ENCODE measurements around the gene KRTAP11-1.

The KRTAP11-1 gene

DNA sequence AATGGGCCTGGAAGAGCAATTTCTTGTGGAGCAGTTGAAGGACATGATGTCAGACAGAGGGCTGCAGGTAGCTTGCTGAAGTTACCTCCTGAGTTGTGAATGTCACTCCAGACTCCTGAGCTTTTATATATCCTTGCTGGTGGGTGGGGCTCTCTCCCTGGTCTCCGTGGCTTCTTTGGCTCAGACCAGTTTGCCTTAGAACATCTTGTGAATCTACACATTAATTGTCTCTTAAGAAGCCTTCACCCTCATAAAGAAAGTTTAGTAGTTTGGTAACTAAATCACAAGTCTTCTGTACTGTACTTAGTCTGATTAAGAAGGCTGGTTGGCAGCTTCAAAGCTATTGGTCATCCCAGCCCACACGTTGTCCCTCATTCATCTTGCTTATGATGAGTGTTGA, at the start of gene KRTAP11-1:
Gene KRTAP11-1, minus strand, starts transcription at position 101 of the 400 bp plus-strand sequence. Its CDS starts 56 bp downstream, at position 45.
- Mint-ChIP-seq H3K4me1 (ENCODE audit: low read depth) (no peaks in the 10 kb centered on the region), H3K36me3 (ENCODE audit: low read depth) (no peaks in the 10 kb centered on the region), H3K27me3 (peaks cover 24% of the 10 kb centered on the region), H3K27ac (no peak within 1 kb of the TSS), H3K9me3 (no peaks in the 10 kb centered on the region), H3K4me3 (no peak within 1 kb of the TSS)
- no peak for DNase-seq

- Mint-ChIP-seq H3K9me3 (peaks cover 15% of the 10 kb centered on the region), H3K4me1 (ENCODE audit: low read depth) (no peaks in the 10 kb centered on the region), H3K36me3 (ENCODE audit: low read depth) (no peaks in the 10 kb centered on the region), H3K27me3 (peaks cover 19% of the 10 kb centered on the region), H3K27ac (no peak overlapping the region), H3K4me3 (no peak overlapping the region)
- DNase-seq = no peak
These were observed 42.8 kb upstream of the KRTAP11-1 start for GRCh38 chr21:30924146-30924700.

DNA sequence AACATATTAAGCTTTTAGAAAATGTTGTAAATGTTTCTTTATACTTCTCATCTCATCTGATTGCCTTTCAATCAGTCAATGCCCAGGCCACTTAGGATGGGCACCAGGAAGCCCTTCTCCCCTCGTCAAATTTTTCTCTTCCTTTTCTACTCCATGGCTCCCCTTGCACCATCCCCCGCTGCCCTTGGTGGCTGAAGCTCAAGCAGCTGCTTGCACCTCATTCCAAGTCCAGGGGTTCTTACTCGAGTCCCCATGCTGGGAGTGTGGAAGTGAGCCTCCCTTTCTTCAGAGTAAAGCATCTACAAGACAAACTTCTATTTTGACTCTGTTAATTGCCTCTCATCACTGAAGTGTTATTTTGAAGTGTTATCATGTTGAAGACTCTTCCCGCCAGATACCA, 39.7 kb upstream of the KRTAP11-1 start:
- peaks cover under 1% of the 10 kb centered on the region for H3K9me3 Mint-ChIP-seq
- peaks cover 19% of the 10 kb centered on the region for H3K27me3 Mint-ChIP-seq
- no peak overlapping the region for H3K4me3 Mint-ChIP-seq
- H3K4me1 Mint-ChIP-seq (ENCODE audit: low read depth) = no peaks in the 10 kb centered on the region
- no peak overlapping the region for H3K27ac Mint-ChIP-seq
- H3K36me3 Mint-ChIP-seq (ENCODE audit: low read depth) = no peaks in the 10 kb centered on the region
- DNase-seq = no peak

DNA sequence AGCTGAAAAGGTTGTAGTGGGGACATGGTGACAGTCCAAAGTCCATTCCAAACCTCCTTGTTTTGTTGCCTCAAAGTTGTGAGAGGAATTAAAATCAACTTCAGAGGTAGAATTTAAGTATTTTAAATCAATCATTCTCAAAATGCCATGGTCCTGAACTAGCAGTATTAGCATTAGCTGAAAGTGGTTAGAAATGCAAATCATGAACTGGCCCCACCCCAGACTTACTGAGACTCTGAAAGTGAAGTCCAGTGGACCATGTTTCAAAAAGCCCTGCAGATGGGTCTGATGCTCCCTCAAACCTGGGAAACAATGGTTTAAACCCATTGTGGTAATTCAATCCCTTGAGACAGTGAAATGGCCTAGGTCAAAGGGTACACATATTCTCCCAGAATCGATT, 36.2 kb upstream of the KRTAP11-1 start:
- Mint-ChIP-seq H3K27me3 (peaks cover 25% of the 10 kb centered on the region), H3K4me1 (ENCODE audit: low read depth) (no peaks in the 10 kb centered on the region), H3K9me3 (no peaks in the 10 kb centered on the region), H3K4me3 (no peak overlapping the region), H3K27ac (no peak overlapping the region), H3K36me3 (ENCODE audit: low read depth) (no peaks in the 10 kb centered on the region)
- DNase-seq = no peak

GRCh38 chr21:30900881-30901280, 19.5 kb upstream of the KRTAP11-1 start:
- H3K36me3 Mint-ChIP-seq (ENCODE audit: low read depth) = no peaks in the 10 kb centered on the region
- no peak overlapping the region for H3K27ac Mint-ChIP-seq
- H3K27me3 Mint-ChIP-seq = peaks cover 38% of the 10 kb centered on the region
- no peaks in the 10 kb centered on the region for H3K9me3 Mint-ChIP-seq
- no peak overlapping the region for H3K4me3 Mint-ChIP-seq
- H3K4me1 Mint-ChIP-seq (ENCODE audit: low read depth) = no peaks in the 10 kb centered on the region
- no peak for DNase-seq

GRCh38 chr21:30882866-30883597, 1.7 kb upstream of the KRTAP11-1 start:
- Mint-ChIP-seq H3K27me3 (peaks cover 13% of the 10 kb centered on the region), H3K9me3 (no peaks in the 10 kb centered on the region), H3K36me3 (ENCODE audit: low read depth) (no peaks in the 10 kb centered on the region), H3K4me1 (ENCODE audit: low read depth) (no peaks in the 10 kb centered on the region), H3K27ac (no peak overlapping the region), H3K4me3 (no peak overlapping the region)
- no peak for DNase-seq

DNA sequence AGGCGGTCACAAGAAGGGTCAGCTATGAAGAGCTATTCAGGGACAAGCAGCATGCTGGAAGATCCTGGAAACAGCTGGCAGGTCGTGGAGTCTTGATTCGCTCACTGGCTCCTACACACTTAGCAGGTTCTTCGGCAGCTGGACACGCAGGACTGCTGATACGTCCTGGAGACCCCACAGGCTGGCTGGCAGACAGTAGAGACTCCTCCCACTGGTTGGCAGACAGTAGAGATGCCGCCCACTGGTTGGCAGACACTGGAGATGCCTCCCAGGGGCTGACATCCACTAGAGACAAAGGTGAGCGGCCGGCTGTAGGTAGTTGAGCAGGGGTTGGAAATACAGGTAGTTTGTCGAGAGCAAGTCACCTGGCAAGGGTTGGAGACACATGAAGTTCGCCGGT, 466 bp downstream of the KRTAP11-1 start:
- no peaks in the 10 kb centered on the region for H3K4me1 Mint-ChIP-seq (ENCODE audit: low read depth)
- no peak overlapping the region for H3K27ac Mint-ChIP-seq
- H3K9me3 Mint-ChIP-seq = no peaks in the 10 kb centered on the region
- H3K36me3 Mint-ChIP-seq (ENCODE audit: low read depth) = no peaks in the 10 kb centered on the region
- H3K4me3 Mint-ChIP-seq = no peak overlapping the region
- DNase-seq = no peak
- H3K27me3 Mint-ChIP-seq = peaks cover 24% of the 10 kb centered on the region

DNA sequence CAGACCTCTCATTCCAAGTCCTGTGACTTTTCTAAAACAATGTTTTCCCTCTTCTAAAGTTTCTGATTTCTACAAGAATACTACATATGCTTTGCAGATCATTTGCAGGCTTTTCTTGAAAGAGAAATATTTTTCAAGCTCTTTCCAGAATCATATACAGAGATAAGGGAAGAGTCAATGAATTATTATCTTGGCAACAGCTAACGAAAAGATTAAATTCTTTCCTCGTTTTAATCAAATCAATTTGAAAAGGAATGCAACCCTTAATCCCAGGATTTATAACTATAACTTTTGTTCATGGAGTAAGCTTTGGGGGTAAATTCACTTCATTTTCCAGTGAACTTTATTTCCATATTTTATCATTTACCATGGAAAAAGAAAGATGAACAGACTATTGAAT, 6.9 kb downstream of the KRTAP11-1 start:
- no peak overlapping the region for H3K27ac Mint-ChIP-seq

DNA sequence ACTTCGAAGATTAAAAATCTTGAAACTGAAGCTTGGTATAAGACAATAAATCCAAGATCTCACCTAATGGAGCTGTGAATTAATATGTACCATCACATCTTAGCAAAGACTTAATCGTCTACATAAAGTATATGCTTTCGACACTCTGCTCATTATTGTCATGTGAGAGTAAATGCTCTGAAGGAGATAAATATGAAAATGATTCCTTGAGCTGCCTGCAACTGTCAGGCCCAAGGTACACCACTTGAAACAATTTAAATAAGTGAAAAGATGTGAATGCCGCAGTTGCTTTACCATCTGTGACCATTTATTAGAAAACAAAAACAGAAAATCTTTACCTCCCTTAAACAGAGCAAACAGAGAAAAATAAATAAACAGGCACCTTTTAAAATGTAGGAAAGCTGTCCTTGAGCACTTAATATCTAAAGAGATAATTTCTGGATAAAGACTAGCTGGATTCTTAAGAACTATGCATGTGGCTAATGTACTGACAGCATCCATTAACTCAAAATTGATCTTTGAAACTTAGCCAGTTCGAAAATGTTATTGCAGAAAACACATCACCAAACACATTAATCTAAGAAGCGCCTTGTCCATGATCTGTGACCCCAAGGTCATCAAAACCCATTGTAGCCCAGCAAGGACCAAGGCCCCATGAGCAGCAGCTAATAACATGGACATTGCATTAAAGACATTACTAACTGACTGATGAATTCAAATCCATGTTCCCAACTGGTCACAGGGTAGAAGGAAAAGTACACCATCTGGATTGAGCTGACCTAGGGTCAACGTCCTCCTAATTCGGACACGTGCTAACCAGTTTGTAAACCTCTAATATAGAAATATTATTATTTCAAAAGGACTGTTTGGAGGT, 33.5 kb downstream of the KRTAP11-1 start:
- Mint-ChIP-seq H3K27ac (no peak overlapping the region), H3K4me3 (no peak overlapping the region), H3K27me3 (peaks cover 11% of the 10 kb centered on the region), H3K4me1 (ENCODE audit: low read depth) (no peaks in the 10 kb centered on the region), H3K9me3 (no peaks in the 10 kb centered on the region), H3K36me3 (ENCODE audit: low read depth) (no peaks in the 10 kb centered on the region)
- DNase-seq = no peak

More for the DNA sequence above, 6.9 kb downstream of the KRTAP11-1 start:
- Mint-ChIP-seq H3K27me3 (peaks cover 23% of the 10 kb centered on the region), H3K9me3 (peaks cover 2% of the 10 kb centered on the region), H3K4me1 (ENCODE audit: low read depth) (no peaks in the 10 kb centered on the region), H3K36me3 (ENCODE audit: low read depth) (no peaks in the 10 kb centered on the region), H3K4me3 (no peak overlapping the region)
- no peak for DNase-seq

DNA sequence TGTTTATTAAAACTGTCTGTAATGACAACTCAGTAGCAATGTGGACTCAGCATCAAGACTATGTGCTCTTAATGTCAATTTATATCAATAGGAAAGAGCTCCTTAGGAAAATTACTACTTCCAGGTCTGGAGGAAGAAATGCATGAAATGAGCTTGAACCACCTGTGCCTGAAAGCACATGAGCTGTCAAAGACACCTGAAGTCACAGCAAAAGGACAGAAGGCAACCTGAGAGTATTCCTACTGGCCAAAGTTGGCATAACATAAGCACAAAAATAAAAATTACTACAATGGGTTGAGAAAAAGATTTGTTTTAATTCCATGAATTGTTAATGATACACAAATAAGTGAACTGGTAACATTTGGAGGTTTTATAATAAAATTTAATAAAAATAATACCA, 38.4 kb downstream of the KRTAP11-1 start:
- Mint-ChIP-seq H3K27ac (no peak overlapping the region), H3K4me1 (ENCODE audit: low read depth) (no peaks in the 10 kb centered on the region), H3K4me3 (no peak overlapping the region), H3K27me3 (peaks cover 14% of the 10 kb centered on the region), H3K36me3 (ENCODE audit: low read depth) (no peaks in the 10 kb centered on the region), H3K9me3 (no peaks in the 10 kb centered on the region)
- no peak for DNase-seq

DNA sequence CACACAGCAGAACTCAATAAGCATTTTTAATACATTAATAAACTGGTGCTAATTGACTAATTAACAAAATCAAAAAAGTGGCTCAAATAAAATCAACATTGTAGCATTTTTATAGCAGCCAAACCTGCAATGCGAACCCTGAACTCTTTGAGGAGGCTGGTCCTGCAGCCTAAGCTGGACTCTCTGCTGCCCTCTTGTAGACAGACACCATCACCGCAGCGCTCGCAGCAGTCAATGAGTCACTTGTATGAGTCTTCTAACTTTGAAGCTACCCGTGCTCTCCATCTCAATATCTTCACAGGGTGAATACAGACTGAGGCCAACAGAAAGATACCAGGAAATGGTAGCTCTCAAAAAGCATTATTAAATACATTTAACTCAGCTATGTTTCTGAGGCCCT, 42.1 kb downstream of the KRTAP11-1 start:
- H3K36me3 Mint-ChIP-seq (ENCODE audit: low read depth) = no peaks in the 10 kb centered on the region
- DNase-seq = peak; percentile 32

GRCh38 chr21:30838536-30838935, 42.8 kb downstream of the KRTAP11-1 start:
- Mint-ChIP-seq H3K9me3 (no peaks in the 10 kb centered on the region), H3K36me3 (ENCODE audit: low read depth) (no peaks in the 10 kb centered on the region), H3K27ac (no peak overlapping the region), H3K27me3 (peaks cover 17% of the 10 kb centered on the region), H3K4me1 (ENCODE audit: low read depth) (no peaks in the 10 kb centered on the region), H3K4me3 (no peak overlapping the region)
- no peak for DNase-seq

More for the DNA sequence above, 42.1 kb downstream of the KRTAP11-1 start:
- H3K4me3 Mint-ChIP-seq = no peak overlapping the region
- H3K9me3 Mint-ChIP-seq = no peaks in the 10 kb centered on the region
- H3K27me3 Mint-ChIP-seq = peaks cover 14% of the 10 kb centered on the region
- H3K27ac Mint-ChIP-seq = no peak overlapping the region
- H3K4me1 Mint-ChIP-seq (ENCODE audit: low read depth) = no peaks in the 10 kb centered on the region

DNA sequence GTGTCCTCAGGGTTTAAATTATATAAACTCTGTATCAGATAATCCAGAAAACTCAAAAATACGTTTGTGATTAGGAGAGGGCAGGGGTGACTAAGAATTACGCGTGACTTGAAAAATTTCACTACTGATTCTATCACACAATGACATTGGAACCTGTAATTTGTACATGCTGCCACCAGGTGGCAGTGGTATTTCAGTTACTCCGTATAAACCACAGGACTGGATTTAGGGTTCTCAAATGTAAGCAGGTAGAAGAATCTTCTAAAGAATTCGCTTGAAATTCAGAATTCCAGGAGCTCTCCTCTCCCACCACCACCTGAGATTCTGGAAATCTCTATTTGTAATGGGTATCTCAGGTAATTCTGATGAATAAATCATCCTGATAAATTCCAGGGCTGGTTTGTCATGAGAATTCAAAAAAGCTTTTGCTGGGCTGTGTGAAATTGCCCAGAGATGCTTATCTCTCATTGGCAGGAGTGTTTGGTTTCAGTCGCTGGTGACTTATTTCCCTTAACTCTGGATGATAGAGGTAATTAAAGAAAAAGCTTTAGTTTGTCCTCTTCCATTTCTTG, 50.1 kb downstream of the KRTAP11-1 start:
- Mint-ChIP-seq H3K4me3 (no peak overlapping the region), H3K4me1 (ENCODE audit: low read depth) (no peaks in the 10 kb centered on the region), H3K27me3 (peaks cover 20% of the 10 kb centered on the region), H3K36me3 (ENCODE audit: low read depth) (no peaks in the 10 kb centered on the region), H3K9me3 (no peaks in the 10 kb centered on the region), H3K27ac (no peak overlapping the region)
- DNase-seq = no peak
